HEK293 (cell line): Measurements from ENCODE around the gene CXXC1.

ENCODE experiments used
- CTCF ChIA-PET: fragments of 350-600 bp; formaldehyde crosslinking; extraction: SDS; loops from one replicate; lab custom pipeline; 2021; ENCODE audit warnings: antibody characterized with exemption; lab: Yijun Ruan, JAX
- POLR2A ChIA-PET: fragments of 300-600 bp; formaldehyde crosslinking; extraction: SDS; loops from one replicate; lab custom pipeline; 2020; ENCODE audit warnings: antibody characterized with exemption, inconsistent platforms; lab: Yijun Ruan, JAX
- H3K27ac ChIP-seq: fragments of 200-500 bp; sonication (Bioruptor generic); 2 replicates; pipeline ENCODE4 v1.5.1; 2014; ENCODE audit warnings: low read depth, low read length, control low read depth, inconsistent platforms; ENCODE audit errors: extremely low read depth
- H3K36me3 ChIP-seq, 2 experiments: fragments of 200-500 bp in 1 of 2; sonication (Bioruptor generic) in 1 of 2; 1 replicate in 1 of 2; 2 replicates in 1 of 2; pipeline ENCODE4 v1.5.1; 2014 to 2017; ENCODE audit warnings: inconsistent platforms in 2 of 2, low read length in 2 of 2; ENCODE audit not compliant: control insufficient read depth in 2 of 2, insufficient read depth in 1 of 2
- H3K4me1 ChIP-seq: fragments of 200-500 bp; sonication (Bioruptor generic); 2 replicates; pipeline ENCODE4 v1.5.1; 2014; ENCODE audit warnings: mild to moderate bottlenecking, low read length, inconsistent platforms; ENCODE audit not compliant: control insufficient read depth, insufficient read depth
- H3K4me3 ChIP-seq: 2 replicates; pipeline ENCODE4 v1.5.1; 2011; ENCODE audit warnings: low read depth, mild to moderate bottlenecking, control low read depth, low read length, moderate library complexity
- H3K9me3 ChIP-seq: fragments of 200-500 bp; sonication (Bioruptor generic); 2 replicates; pipeline ENCODE4 v1.5.1; 2014; ENCODE audit warnings: low read depth, low read length, inconsistent platforms; ENCODE audit not compliant: control insufficient read depth, insufficient read depth
- GLIS1 ChIP-seq: fragments of 450-650 bp; formaldehyde crosslinking; IDR thresholded peaks from 2 replicates; pipeline ENCODE4 v1.5.1; 2016; ENCODE audit warnings: missing biosample characterization, missing genetic modification characterization
- HOXA7 ChIP-seq: sonication (generic); formaldehyde crosslinking; IDR thresholded peaks from 2 replicates; pipeline ENCODE4 v1.8.1; 2022; ENCODE audit warnings: missing genetic modification reagents, borderline replicate concordance
- KLF1 ChIP-seq: fragments of 450-650 bp; formaldehyde crosslinking; IDR thresholded peaks from 2 replicates; pipeline ENCODE4 v1.5.1; 2016; ENCODE audit warnings: missing biosample characterization, missing genetic modification characterization
- KLF17 ChIP-seq: fragments of 450-650 bp; formaldehyde crosslinking; IDR thresholded peaks from 2 replicates; pipeline ENCODE4 v1.5.1; 2016; ENCODE audit warnings: missing biosample characterization, missing genetic modification characterization
- PRDM1 ChIP-seq: fragments of 450-650 bp; formaldehyde crosslinking; IDR thresholded peaks from 2 replicates; pipeline ENCODE4; 2016; ENCODE audit warnings: missing biosample characterization, missing genetic modification characterization
- SP3 ChIP-seq: fragments of 450-650 bp; formaldehyde crosslinking; IDR thresholded peaks from 2 replicates; pipeline ENCODE4 v1.5.1; 2016; ENCODE audit warnings: missing biosample characterization, missing genetic modification characterization
- SP7 ChIP-seq: fragments of 450-650 bp; formaldehyde crosslinking; IDR thresholded peaks from 2 replicates; pipeline ENCODE4 v1.5.1; 2016; ENCODE audit warnings: missing biosample characterization, missing genetic modification characterization
- ZBTB10 ChIP-seq: fragments of 450-650 bp; formaldehyde crosslinking; IDR thresholded peaks from 2 replicates; pipeline ENCODE4 v1.5.1; 2016; ENCODE audit warnings: missing biosample characterization, missing genetic modification characterization
- ZNF133 ChIP-seq: fragments of 450-650 bp; formaldehyde crosslinking; IDR thresholded peaks from 2 replicates; pipeline ENCODE4 v1.5.1; 2016; ENCODE audit warnings: missing biosample characterization, missing genetic modification characterization
- ZNF335 ChIP-seq: fragments of 450-650 bp; formaldehyde crosslinking; conservative IDR thresholded peaks from 2 replicates; pipeline ENCODE4 v1.5.1; 2016; ENCODE audit warnings: missing biosample characterization, missing genetic modification characterization
- ZNF394 ChIP-seq: fragments of 450-650 bp; formaldehyde crosslinking; IDR thresholded peaks from 2 replicates; pipeline ENCODE4 v1.5.1; 2016; ENCODE audit warnings: missing biosample characterization, missing genetic modification characterization, mild to moderate bottlenecking, moderate library complexity, borderline replicate concordance
- ZNF624 ChIP-seq: fragments of 450-650 bp; formaldehyde crosslinking; IDR thresholded peaks from 2 replicates; pipeline ENCODE4 v1.5.1; 2017; ENCODE audit warnings: missing biosample characterization, missing genetic modification characterization
- TF ChIP-seq, protein P1 (sequence below): fragments of 450-650 bp; formaldehyde crosslinking; IDR thresholded peaks from 2 replicates; pipeline ENCODE4 v1.5.1; 2016; ENCODE audit warnings: missing biosample characterization, missing genetic modification characterization
- TF ChIP-seq, protein P2 (sequence below): fragments of 450-650 bp; formaldehyde crosslinking; IDR thresholded peaks from 2 replicates; pipeline ENCODE4 v1.5.1; 2016; ENCODE audit warnings: missing biosample characterization, missing genetic modification characterization
- TF ChIP-seq, protein P3 (sequence below): fragments of 450-650 bp; formaldehyde crosslinking; IDR thresholded peaks from 2 replicates; pipeline ENCODE4 v1.5.1; 2017; ENCODE audit warnings: missing biosample characterization, missing genetic modification characterization
- TF ChIP-seq, protein P4 (sequence below): fragments of 450-650 bp; formaldehyde crosslinking; IDR thresholded peaks from 2 replicates; pipeline ENCODE4 v1.5.1; 2017; ENCODE audit warnings: missing biosample characterization, missing genetic modification characterization

Gene CXXC1

DNA sequence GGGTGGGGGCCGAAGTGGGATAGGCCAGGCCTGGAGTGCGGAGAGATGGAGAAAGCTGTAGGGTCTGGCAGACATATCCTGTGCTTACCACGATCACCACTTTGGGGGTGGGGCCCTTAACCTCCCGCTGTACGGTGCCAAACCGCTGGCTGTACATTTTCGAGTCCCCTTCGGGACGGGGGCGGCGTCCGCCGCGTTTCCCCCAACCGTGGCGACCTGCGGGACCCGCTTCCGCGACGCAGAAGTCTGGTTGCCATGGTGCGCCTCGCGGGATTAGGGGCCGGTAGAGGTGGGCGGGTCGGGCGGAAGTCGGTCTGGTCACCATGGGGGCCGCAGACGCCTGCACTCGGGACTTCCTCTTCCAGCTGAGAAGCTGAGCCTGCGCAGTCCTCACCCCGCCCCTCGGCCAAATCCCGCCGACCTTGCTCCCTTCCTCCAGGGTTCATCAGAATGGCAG, 21.2 kb downstream of the CXXC1 start, which contains the start of gene CFAP53 (continued):
- TF ChIP-seq, protein P1, sequence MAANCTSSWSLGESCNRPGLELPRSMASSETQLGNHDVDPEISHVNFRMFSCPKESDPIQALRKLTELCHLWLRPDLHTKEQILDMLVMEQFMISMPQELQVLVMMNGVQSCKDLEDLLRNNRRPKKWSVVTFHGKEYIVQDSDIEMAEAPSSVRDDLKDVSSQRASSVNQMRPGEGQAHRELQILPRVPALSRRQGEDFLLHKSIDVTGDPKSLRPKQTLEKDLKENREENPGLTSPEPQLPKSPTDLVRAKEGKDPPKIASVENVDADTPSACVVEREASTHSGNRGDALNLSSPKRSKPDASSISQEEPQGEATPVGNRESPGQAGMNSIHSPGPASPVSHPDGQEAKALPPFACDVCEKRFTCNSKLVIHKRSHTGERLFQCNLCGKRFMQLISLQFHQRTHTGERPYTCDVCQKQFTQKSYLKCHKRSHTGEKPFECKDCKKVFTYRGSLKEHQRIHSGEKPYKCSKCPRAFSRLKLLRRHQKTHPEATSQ, result no peak
- TF ChIP-seq KLF1 (tag by site-specific recombination), result peak; percentile 61; the same call in 1 of the 2 replicates
- TF ChIP-seq, protein P2, sequence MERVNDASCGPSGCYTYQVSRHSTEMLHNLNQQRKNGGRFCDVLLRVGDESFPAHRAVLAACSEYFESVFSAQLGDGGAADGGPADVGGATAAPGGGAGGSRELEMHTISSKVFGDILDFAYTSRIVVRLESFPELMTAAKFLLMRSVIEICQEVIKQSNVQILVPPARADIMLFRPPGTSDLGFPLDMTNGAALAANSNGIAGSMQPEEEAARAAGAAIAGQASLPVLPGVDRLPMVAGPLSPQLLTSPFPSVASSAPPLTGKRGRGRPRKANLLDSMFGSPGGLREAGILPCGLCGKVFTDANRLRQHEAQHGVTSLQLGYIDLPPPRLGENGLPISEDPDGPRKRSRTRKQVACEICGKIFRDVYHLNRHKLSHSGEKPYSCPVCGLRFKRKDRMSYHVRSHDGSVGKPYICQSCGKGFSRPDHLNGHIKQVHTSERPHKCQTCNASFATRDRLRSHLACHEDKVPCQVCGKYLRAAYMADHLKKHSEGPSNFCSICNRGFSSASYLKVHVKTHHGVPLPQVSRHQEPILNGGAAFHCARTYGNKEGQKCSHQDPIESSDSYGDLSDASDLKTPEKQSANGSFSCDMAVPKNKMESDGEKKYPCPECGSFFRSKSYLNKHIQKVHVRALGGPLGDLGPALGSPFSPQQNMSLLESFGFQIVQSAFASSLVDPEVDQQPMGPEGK (tag by site-specific recombination), result peak; percentile 91

GRCh38 chr18:50262977-50263376, 24.5 kb downstream of the CXXC1 start:
- CTCF ChIA-PET, result no interaction called here
- POLR2A ChIA-PET, result no interaction called here

GRCh38 chr18:50250935-50251334, 36.6 kb downstream of the CXXC1 start:
- H3K9me3 ChIP-seq, result no peaks in the 10 kb centered on the region
- CTCF ChIA-PET, result interaction anchor here (0.6 kb wide), 1 partner anchor 82 kb away, joined by 3 read pairs; no protein-coding TSS in a partner anchor
- TF ChIP-seq ZNF335 (tag by site-specific recombination), result no peak
- no peak for TF ChIP-seq PRDM1 (tag by site-specific recombination)
- TF ChIP-seq, protein P3, sequence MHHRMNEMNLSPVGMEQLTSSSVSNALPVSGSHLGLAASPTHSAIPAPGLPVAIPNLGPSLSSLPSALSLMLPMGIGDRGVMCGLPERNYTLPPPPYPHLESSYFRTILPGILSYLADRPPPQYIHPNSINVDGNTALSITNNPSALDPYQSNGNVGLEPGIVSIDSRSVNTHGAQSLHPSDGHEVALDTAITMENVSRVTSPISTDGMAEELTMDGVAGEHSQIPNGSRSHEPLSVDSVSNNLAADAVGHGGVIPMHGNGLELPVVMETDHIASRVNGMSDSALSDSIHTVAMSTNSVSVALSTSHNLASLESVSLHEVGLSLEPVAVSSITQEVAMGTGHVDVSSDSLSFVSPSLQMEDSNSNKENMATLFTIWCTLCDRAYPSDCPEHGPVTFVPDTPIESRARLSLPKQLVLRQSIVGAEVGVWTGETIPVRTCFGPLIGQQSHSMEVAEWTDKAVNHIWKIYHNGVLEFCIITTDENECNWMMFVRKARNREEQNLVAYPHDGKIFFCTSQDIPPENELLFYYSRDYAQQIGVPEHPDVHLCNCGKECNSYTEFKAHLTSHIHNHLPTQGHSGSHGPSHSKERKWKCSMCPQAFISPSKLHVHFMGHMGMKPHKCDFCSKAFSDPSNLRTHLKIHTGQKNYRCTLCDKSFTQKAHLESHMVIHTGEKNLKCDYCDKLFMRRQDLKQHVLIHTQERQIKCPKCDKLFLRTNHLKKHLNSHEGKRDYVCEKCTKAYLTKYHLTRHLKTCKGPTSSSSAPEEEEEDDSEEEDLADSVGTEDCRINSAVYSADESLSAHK (tag by site-specific recombination), result no peak
- TF ChIP-seq SP3 (tag by site-specific recombination), result no peak
- no peak for TF ChIP-seq SP7 (tag by site-specific recombination)
- TF ChIP-seq ZNF394 (tag by site-specific recombination), result no peak
- TF ChIP-seq, protein P1, result no peak

More at GRCh38 chr18:50262977-50263376, 24.5 kb downstream of the CXXC1 start:
- no peaks in the 10 kb centered on the region; the same call in 1 of the 2 replicates for H3K4me1 ChIP-seq
- no peaks in the 10 kb centered on the region for H3K9me3 ChIP-seq
- no peak overlapping the region for H3K4me3 ChIP-seq
- peaks cover 0 to 4% of the 10 kb centered on the region in 2 experiments; a peak in 2 of 3 replicates for H3K36me3 ChIP-seq
- TF ChIP-seq ZNF624 (tag by site-specific recombination) (no peak), ZNF133 (tag by site-specific recombination) (no peak), ZBTB10 (tag by site-specific recombination) (no peak), GLIS1 (tag by site-specific recombination) (no peak), KLF17 (tag by site-specific recombination) (no peak), HOXA7 (CRISPR knock-in tag) (no peak)
- TF ChIP-seq, protein P4, sequence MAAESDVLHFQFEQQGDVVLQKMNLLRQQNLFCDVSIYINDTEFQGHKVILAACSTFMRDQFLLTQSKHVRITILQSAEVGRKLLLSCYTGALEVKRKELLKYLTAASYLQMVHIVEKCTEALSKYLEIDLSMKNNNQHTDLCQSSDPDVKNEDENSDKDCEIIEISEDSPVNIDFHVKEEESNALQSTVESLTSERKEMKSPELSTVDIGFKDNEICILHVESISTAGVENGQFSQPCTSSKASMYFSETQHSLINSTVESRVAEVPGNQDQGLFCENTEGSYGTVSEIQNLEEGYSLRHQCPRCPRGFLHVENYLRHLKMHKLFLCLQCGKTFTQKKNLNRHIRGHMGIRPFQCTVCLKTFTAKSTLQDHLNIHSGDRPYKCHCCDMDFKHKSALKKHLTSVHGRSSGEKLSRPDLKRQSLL (tag by site-specific recombination), result no peak
- TF ChIP-seq, all 188 proteins: peak for 0
- H3K27ac ChIP-seq, result no peak overlapping the region

More at GRCh38 chr18:50250935-50251334, 36.6 kb downstream of the CXXC1 start:
- Histone ChIP-seq H3K27ac (no peak overlapping the region), H3K36me3 (no peaks in the 10 kb centered on the region), H3K4me3 (no peak overlapping the region), H3K4me1 (no peaks in the 10 kb centered on the region)
- POLR2A ChIA-PET, result no interaction called here
